ENCODE measurements around the gene SLC38A9.

GRCh38 chr5:55714749-55715148 is 2.6 kb upstream of the SLC38A9 start:
- TF ChIP-seq, protein P1, sequence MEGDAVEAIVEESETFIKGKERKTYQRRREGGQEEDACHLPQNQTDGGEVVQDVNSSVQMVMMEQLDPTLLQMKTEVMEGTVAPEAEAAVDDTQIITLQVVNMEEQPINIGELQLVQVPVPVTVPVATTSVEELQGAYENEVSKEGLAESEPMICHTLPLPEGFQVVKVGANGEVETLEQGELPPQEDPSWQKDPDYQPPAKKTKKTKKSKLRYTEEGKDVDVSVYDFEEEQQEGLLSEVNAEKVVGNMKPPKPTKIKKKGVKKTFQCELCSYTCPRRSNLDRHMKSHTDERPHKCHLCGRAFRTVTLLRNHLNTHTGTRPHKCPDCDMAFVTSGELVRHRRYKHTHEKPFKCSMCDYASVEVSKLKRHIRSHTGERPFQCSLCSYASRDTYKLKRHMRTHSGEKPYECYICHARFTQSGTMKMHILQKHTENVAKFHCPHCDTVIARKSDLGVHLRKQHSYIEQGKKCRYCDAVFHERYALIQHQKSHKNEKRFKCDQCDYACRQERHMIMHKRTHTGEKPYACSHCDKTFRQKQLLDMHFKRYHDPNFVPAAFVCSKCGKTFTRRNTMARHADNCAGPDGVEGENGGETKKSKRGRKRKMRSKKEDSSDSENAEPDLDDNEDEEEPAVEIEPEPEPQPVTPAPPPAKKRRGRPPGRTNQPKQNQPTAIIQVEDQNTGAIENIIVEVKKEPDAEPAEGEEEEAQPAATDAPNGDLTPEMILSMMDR (IDR thresholded peaks at IDR 0.05), result no peak
- TF ChIP-seq POLR2A (IDR thresholded peaks at IDR 0.05), result no peak
